BJ (cell line): Measurements from ENCODE around the gene OGN. TPM values are rescaled to one million over a fixed set of nuclear protein-coding genes. Genes with fewer than 3 reads are reported as not detected.

ENCODE experiments used
- CTCF ChIA-PET: fragments of 350-600 bp; formaldehyde crosslinking; extraction: SDS; loops from one replicate; lab custom pipeline; 2021; ENCODE audit warnings: antibody characterized with exemption, inconsistent platforms; lab: Yijun Ruan, JAX
- POLR2A ChIA-PET: fragments of 300-600 bp; sonication (Branson Sonifier 250); formaldehyde crosslinking; extraction: SDS; loops from one replicate; lab custom pipeline; 2021; ENCODE audit warnings: antibody characterized with exemption; lab: Charles Lee
- DNase-seq: peaks from one replicate; pipeline ENCODE4 v3.0.0-alpha.2; 2011; ENCODE audit warnings: low read depth
- H3K27me3 ChIP-seq: 2 replicates; pipeline ENCODE4 v1.6.0; 2011; ENCODE audit warnings: low read length; ENCODE audit not compliant: control insufficient read depth, insufficient read depth
- H3K36me3 ChIP-seq: 2 replicates; pipeline ENCODE4 v1.5.1; 2011; ENCODE audit warnings: low read length; ENCODE audit not compliant: control insufficient read depth, insufficient read depth
- H3K4me3 ChIP-seq: 2 replicates; pipeline ENCODE4 v1.5.1; 2011; ENCODE audit warnings: low read depth, mild to moderate bottlenecking, control low read depth, low read length
- polyA plus RNA-seq: library from polyadenylated mRNA; depleted of rRNA; stranded (reverse); fragments of >200 nt; gene quantifications from 2 replicates; pipeline ENCODE4 v1.2.3, GENCODE V29; 2011
- TF ChIP-seq, protein P1 (sequence below): IDR thresholded peaks from 2 replicates; pipeline ENCODE4 v1.5.1; 2011; ENCODE audit warnings: low read depth, mild to moderate bottlenecking, control low read depth, inconsistent platforms, low read length, moderate library complexity; ENCODE audit not compliant: insufficient read depth

OGN gene
- polyA plus RNA-seq, 1 experiment, result not detected

DNA sequence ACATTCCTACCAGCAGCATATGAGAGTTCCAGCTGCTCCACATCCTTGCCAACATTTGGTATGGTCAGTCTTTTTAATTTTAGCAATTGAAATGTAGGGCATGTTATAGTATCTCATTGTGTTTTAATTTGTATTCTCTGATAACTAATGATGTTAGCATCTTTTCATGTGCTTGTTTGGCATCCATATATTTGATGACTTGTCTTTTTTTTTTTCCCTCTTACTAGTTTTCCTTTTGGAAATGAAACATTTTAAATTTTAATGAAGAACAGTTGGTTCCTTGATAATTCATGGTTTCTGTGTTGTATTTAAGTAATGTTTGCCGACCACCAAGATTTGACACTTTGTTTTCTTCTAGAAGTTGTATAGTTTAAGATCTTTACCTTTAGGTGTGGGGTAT, 8.8 kb downstream of the OGN start:
- TF ChIP-seq, protein P1, sequence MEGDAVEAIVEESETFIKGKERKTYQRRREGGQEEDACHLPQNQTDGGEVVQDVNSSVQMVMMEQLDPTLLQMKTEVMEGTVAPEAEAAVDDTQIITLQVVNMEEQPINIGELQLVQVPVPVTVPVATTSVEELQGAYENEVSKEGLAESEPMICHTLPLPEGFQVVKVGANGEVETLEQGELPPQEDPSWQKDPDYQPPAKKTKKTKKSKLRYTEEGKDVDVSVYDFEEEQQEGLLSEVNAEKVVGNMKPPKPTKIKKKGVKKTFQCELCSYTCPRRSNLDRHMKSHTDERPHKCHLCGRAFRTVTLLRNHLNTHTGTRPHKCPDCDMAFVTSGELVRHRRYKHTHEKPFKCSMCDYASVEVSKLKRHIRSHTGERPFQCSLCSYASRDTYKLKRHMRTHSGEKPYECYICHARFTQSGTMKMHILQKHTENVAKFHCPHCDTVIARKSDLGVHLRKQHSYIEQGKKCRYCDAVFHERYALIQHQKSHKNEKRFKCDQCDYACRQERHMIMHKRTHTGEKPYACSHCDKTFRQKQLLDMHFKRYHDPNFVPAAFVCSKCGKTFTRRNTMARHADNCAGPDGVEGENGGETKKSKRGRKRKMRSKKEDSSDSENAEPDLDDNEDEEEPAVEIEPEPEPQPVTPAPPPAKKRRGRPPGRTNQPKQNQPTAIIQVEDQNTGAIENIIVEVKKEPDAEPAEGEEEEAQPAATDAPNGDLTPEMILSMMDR, result no peak
- H3K36me3 ChIP-seq, result no peaks in the 10 kb centered on the region
- no peak overlapping the region for H3K4me3 ChIP-seq
- DNase-seq, result no peak
- CTCF ChIA-PET, result no interaction called here
- POLR2A ChIA-PET, result no interaction called here
- no peaks in the 10 kb centered on the region for H3K27me3 ChIP-seq

DNA sequence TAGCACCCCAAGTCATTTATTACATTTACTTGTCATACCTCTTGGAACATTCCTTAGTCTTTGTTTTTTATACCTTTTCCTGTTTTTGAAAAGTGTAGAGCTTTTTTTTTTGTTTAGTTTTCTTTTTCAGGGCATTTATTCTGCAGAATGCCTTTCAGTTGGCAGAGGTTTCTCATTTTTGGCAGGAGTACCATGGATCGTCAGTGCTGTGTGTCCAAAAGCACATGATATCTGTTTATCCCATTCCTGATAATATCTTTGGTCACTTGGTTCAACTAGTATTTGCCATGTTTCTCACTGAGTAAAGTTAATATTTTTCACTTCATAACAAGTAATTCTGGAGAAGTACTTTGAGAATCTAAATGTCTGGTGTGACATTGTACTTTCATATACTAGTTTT, 10.7 kb downstream of the OGN start:
- CTCF ChIA-PET, result interaction anchor here (1.7 kb wide), 1 partner anchor 17 kb away, joined by 4 read pairs; no protein-coding TSS in a partner anchor

DNA sequence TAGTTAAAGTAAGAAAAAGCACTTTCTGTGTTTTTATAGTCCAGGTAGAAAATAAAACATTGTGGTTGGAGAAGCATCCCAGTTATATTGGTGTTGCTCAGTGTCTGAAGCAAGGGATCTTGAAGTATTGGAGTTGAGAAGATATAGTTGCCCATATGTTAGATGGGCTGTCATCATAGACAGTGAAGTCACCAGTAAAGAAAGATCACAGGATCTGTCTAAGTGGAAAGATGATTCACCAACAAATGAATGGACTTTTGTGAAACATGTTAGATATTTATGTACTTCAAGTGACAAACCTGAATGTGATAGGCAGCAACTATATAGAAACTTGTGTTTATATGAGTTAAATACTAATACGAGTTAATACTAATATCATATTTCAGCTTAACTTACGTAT, 11.7 kb downstream of the OGN start:
- Histone ChIP-seq H3K36me3 (no peaks in the 10 kb centered on the region), H3K4me3 (no peak overlapping the region), H3K27me3 (no peaks in the 10 kb centered on the region)
- POLR2A ChIA-PET, result no interaction called here
- CTCF ChIA-PET, result interaction anchor here (1.7 kb wide), 1 partner anchor 18 kb away, joined by 4 read pairs; no protein-coding TSS in a partner anchor
- TF ChIP-seq, protein P1, result no peak
- no peak for DNase-seq

More for the DNA sequence above, 10.7 kb downstream of the OGN start:
- no peaks in the 10 kb centered on the region for H3K27me3 ChIP-seq
- TF ChIP-seq, protein P1, result no peak
- no peak overlapping the region for H3K4me3 ChIP-seq
- no peaks in the 10 kb centered on the region for H3K36me3 ChIP-seq
- DNase-seq, result no peak
- POLR2A ChIA-PET, result no interaction called here

DNA sequence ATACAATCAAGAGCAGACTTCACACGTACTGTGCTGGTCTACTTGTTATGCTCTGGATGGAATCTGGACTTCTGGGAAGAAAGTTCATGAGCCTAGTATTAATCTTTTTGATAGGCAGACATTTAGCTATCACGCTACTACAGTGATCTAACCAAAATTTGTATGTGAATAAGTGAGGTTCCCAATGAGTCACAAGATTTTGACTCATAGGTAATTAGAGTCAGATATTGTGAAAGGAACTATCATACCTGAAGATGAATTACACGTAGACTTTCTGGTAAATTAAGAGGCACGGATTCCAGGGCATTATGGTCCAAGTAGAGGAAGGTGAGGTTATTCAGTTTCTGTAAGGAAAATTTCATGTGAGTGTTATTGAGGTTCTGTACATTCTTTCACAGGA, 18.4 kb downstream of the OGN start:
- Histone ChIP-seq H3K27me3 (no peaks in the 10 kb centered on the region), H3K4me3 (no peak overlapping the region), H3K36me3 (no peaks in the 10 kb centered on the region)
- DNase-seq, result no peak
- ChIA-PET POLR2A (no interaction called here), CTCF (no interaction called here)
- TF ChIP-seq, protein P1, result no peak

DNA sequence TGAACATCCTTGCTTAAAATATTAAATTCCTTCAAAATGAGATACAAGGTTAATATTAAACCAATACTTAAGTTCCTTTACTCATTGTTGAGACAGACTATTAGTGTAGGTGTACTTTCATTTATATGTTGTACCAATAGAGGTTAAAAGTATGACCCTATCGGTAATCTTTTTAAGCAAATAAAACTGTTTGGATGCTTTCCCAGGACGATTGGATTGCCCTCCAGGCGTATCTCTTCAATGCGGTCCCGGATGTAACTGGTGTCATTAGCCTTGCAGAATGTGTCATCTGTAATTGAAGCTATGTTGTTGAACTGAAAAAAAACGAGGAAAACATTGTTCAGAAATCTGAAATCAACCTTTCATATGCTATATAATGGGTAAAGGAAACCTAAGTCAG, 18.9 kb downstream of the OGN start:
- ChIA-PET CTCF (no interaction called here), POLR2A (no interaction called here)
- H3K27me3 ChIP-seq, result no peaks in the 10 kb centered on the region
- no peak for DNase-seq
- TF ChIP-seq, protein P1, result no peak
- H3K4me3 ChIP-seq, result no peak overlapping the region
- H3K36me3 ChIP-seq, result no peaks in the 10 kb centered on the region
